Fibroblast of lung (primary cell): ENCODE results near the gene KIAA0319L.

ENCODE experiments used
- EZH2 ChIP-seq: IDR thresholded peaks from 2 replicates; pipeline ENCODE4 v1.5.1; 2012; ENCODE audit warnings: low read length, control low read depth, mild to moderate bottlenecking; ENCODE audit errors: missing control alignments
- TF ChIP-seq, protein P1 (sequence below), 2 donors: IDR thresholded peaks in 1 of 2; conservative IDR thresholded peaks in 1 of 2; 1 replicate in 1 of 2; 2 replicates in 1 of 2; pipeline ENCODE4 v1.5.1; 2011 to 2012; ENCODE audit warnings: low read length in 2 of 2, control low read depth in 1 of 2, inconsistent platforms in 1 of 2, low read depth in 1 of 2, mild to moderate bottlenecking in 1 of 2

DNA sequence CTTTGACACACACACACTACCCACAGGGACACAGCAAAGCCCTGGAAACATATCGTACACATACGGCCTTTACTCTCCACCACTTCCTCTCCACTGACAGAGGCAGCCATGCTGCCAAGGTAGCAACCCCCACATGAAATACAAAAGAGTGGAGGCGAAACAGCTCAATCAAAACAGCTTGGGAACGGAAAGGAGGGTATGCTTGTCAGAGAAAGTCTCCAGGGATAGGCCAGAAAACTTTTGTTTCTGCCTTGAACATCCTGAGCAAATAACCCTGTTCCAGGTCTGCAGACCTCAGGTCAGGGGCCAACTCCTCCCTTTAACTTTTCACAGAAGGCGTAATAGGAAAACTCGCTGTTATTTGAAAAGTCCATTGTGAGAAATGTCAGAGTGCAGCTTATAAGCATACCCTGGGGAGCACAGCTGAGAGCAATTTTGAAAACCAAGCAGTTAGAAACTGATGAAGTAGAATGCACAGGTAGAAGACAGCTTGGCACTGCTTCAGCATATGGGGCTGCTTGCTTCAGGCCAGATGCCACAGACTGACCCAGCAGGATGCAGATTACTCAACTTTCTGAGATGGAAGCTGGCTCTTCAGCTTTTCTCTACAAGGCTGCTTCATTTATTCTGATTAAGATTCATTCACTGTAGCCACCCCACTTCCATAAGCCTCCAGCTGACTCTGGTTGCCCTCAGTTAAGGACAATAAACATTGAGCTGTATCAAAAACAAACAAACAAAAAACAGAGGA lies 18.0 kb downstream of the KIAA0319L start:
- TF ChIP-seq, protein P1, sequence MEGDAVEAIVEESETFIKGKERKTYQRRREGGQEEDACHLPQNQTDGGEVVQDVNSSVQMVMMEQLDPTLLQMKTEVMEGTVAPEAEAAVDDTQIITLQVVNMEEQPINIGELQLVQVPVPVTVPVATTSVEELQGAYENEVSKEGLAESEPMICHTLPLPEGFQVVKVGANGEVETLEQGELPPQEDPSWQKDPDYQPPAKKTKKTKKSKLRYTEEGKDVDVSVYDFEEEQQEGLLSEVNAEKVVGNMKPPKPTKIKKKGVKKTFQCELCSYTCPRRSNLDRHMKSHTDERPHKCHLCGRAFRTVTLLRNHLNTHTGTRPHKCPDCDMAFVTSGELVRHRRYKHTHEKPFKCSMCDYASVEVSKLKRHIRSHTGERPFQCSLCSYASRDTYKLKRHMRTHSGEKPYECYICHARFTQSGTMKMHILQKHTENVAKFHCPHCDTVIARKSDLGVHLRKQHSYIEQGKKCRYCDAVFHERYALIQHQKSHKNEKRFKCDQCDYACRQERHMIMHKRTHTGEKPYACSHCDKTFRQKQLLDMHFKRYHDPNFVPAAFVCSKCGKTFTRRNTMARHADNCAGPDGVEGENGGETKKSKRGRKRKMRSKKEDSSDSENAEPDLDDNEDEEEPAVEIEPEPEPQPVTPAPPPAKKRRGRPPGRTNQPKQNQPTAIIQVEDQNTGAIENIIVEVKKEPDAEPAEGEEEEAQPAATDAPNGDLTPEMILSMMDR (conservative IDR thresholded peaks at IDR 0.05 in 1 of 2, IDR thresholded peaks at IDR 0.05 in 1 of 2; ENCODE audit: low read depth in 1 of 2, low read length in 2 of 2) = no peak
- TF ChIP-seq EZH2 = no peak
